Keratinocyte (primary cell): Measurements from ENCODE around the gene DAPK2.

Source experiments
- EZH2 ChIP-seq: IDR thresholded peaks from one replicate; pipeline ENCODE4 v1.6.1; 2012; ENCODE audit warnings: inconsistent platforms, mild to moderate bottlenecking, low read length, moderate library complexity
- TF ChIP-seq, protein P1 (sequence below), 3 experiments: IDR thresholded peaks in 1 of 3; conservative IDR thresholded peaks in 1 of 3; optimal IDR thresholded peaks in 1 of 3; 2 replicates in 2 of 3; 3 replicates in 1 of 3; pipeline versions ENCODE3 to v1.5.1; 2011; ENCODE audit warnings: low read length in 3 of 3, mild to moderate bottlenecking in 3 of 3, moderate library complexity in 2 of 3, control low read depth in 1 of 3, inconsistent platforms in 1 of 3; ENCODE audit not compliant: insufficient read depth in 2 of 3; ENCODE audit errors: extremely low read depth in 1 of 3

DNA sequence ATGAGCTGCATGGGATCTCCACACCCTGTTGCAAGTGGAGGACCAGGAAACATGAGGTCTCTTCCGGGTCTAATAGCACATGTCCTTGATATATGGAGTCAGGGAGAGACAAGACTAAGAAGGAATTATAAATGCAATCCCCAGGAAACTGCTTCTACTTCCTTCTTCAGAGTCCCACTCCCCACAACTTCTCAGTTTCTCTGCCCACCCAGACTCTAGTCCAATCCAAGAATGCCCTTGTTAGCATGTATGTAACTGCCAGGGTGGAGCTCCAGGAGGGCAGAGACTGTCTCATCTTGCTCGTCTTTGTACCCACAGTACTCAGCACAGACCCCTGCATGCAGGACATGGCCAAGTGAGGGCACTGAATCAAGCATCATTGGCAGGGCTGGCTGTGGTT is 8.3 kb downstream of the DAPK2 start:
- TF ChIP-seq, protein P1, sequence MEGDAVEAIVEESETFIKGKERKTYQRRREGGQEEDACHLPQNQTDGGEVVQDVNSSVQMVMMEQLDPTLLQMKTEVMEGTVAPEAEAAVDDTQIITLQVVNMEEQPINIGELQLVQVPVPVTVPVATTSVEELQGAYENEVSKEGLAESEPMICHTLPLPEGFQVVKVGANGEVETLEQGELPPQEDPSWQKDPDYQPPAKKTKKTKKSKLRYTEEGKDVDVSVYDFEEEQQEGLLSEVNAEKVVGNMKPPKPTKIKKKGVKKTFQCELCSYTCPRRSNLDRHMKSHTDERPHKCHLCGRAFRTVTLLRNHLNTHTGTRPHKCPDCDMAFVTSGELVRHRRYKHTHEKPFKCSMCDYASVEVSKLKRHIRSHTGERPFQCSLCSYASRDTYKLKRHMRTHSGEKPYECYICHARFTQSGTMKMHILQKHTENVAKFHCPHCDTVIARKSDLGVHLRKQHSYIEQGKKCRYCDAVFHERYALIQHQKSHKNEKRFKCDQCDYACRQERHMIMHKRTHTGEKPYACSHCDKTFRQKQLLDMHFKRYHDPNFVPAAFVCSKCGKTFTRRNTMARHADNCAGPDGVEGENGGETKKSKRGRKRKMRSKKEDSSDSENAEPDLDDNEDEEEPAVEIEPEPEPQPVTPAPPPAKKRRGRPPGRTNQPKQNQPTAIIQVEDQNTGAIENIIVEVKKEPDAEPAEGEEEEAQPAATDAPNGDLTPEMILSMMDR (optimal IDR thresholded peaks at IDR 0.05 in 1 of 3, IDR thresholded peaks at IDR 0.05 in 1 of 3, conservative IDR thresholded peaks at IDR 0.05 in 1 of 3; ENCODE audit: extremely low read depth in 1 of 3, insufficient read depth in 2 of 3, low read length in 3 of 3) = no peak
- TF ChIP-seq EZH2 = no peak
